ENCODE results near the gene CD72. TPM values are rescaled to one million over a fixed set of nuclear protein-coding genes. Genes with fewer than 3 reads are reported as not detected.

CD72 gene
- total RNA-seq, 1 experiment from 2014 or later = 0.15 TPM

- no TSS peak for BruUV-seq (replicated peaks)
- CTCF ChIA-PET = no interaction called here
- DNase-seq = no peak
These were observed 39.1 kb downstream of the CD72 start for GRCh38 chr9:35579130-35579529.

GRCh38 chr9:35577486-35577885 is 40.7 kb downstream of the CD72 start:
- POLR2A ChIA-PET (ENCODE audit: unreplicated experiment) = no interaction called here
- ATAC-seq = no peak
- Histone ChIP-seq H3K36me3 (ENCODE audit: low read depth, low read length) (no peaks in the 10 kb centered on the region), H3K4me1 (ENCODE audit: insufficient read depth, low read length) (no peaks in the 10 kb centered on the region), H3K9me3 (ENCODE audit: low read length) (no peaks in the 10 kb centered on the region), H3K4me2 (ENCODE audit: low read length) (no peak overlapping the region), H2AFZ (ENCODE audit: low read length) (no peak overlapping the region), H3K9me2 (replicated peaks; ENCODE audit: low read length) (no peaks in the 10 kb centered on the region), H3K27me3 (ENCODE audit: low read length) (no peaks in the 10 kb centered on the region), H3K27ac (ENCODE audit: low read length) (no peak overlapping the region), H3K79me2 (ENCODE audit: low read length) (no peaks in the 10 kb centered on the region), H3F3A (ENCODE audit: low read length, unreplicated experiment) (no peaks in the 10 kb centered on the region), H3K4me3 (ENCODE audit: low read length) (no peak overlapping the region), H4K20me1 (ENCODE audit: low read length) (no peaks in the 10 kb centered on the region), H3K9ac (ENCODE audit: low read length) (no peak overlapping the region)
- no TSS peak for BruUV-seq (replicated peaks)
- TF ChIP-seq EZH2 (IDR thresholded peaks at IDR 0.05; ENCODE audit: low read length, unreplicated experiment) = no peak
- no peak for TF ChIP-seq EZH2phosphoT487 (IDR thresholded peaks at IDR 0.05; ENCODE audit: borderline replicate concordance, low read length)
- TF ChIP-seq CTCF (conservative IDR thresholded peaks at IDR 0.05; ENCODE audit: low read depth, low read length) = no peak
- no peak for DNase-seq
- CTCF ChIA-PET = no interaction called here
- intact Hi-C loops (cut with micrococcal nuclease) = loop anchor here (10.0 kb wide), 1 partner anchor 153 kb away; no protein-coding TSS in a partner anchor

More at GRCh38 chr9:35579130-35579529, 39.1 kb downstream of the CD72 start:
- Histone ChIP-seq H3K9me3 (ENCODE audit: low read length) (no peaks in the 10 kb centered on the region), H3K4me2 (ENCODE audit: low read length) (no peak overlapping the region), H4K20me1 (ENCODE audit: low read length) (no peaks in the 10 kb centered on the region), H3K79me2 (ENCODE audit: low read length) (no peaks in the 10 kb centered on the region), H3K4me3 (ENCODE audit: low read length) (no peak overlapping the region), H3K9me2 (replicated peaks; ENCODE audit: low read length) (no peaks in the 10 kb centered on the region), H3F3A (ENCODE audit: low read length, unreplicated experiment) (no peaks in the 10 kb centered on the region), H3K27ac (ENCODE audit: low read length) (no peak overlapping the region), H3K4me1 (ENCODE audit: insufficient read depth, low read length) (no peaks in the 10 kb centered on the region), H3K9ac (ENCODE audit: low read length) (no peak overlapping the region), H3K27me3 (ENCODE audit: low read length) (no peaks in the 10 kb centered on the region), H2AFZ (ENCODE audit: low read length) (no peak overlapping the region), H3K36me3 (ENCODE audit: low read depth, low read length) (no peaks in the 10 kb centered on the region)
- TF ChIP-seq EZH2phosphoT487 (IDR thresholded peaks at IDR 0.05; ENCODE audit: borderline replicate concordance, low read length) (no peak), EZH2 (IDR thresholded peaks at IDR 0.05; ENCODE audit: low read length, unreplicated experiment) (no peak), CTCF (conservative IDR thresholded peaks at IDR 0.05; ENCODE audit: low read depth, low read length) (no peak)
- no peak for ATAC-seq
- intact Hi-C loops (cut with micrococcal nuclease) = loop anchor here (10.0 kb wide), 1 partner anchor 154 kb away; no protein-coding TSS in a partner anchor
- POLR2A ChIA-PET (ENCODE audit: unreplicated experiment) = no interaction called here

GRCh38 chr9:35575478-35575877 is 42.7 kb downstream of the CD72 start:
- Histone ChIP-seq H3K4me1 (ENCODE audit: insufficient read depth, low read length) (no peaks in the 10 kb centered on the region), H3K4me2 (ENCODE audit: low read length) (no peak overlapping the region), H4K20me1 (ENCODE audit: low read length) (no peaks in the 10 kb centered on the region), H3K27ac (ENCODE audit: low read length) (no peak overlapping the region), H3K4me3 (ENCODE audit: low read length) (no peak overlapping the region), H3K9ac (ENCODE audit: low read length) (no peak overlapping the region), H3K9me2 (replicated peaks; ENCODE audit: low read length) (no peaks in the 10 kb centered on the region), H3K79me2 (ENCODE audit: low read length) (no peaks in the 10 kb centered on the region), H3K9me3 (ENCODE audit: low read length) (no peaks in the 10 kb centered on the region), H3F3A (ENCODE audit: low read length, unreplicated experiment) (no peaks in the 10 kb centered on the region), H2AFZ (ENCODE audit: low read length) (no peak overlapping the region), H3K27me3 (ENCODE audit: low read length) (no peaks in the 10 kb centered on the region), H3K36me3 (ENCODE audit: low read depth, low read length) (no peaks in the 10 kb centered on the region)
- no TSS peak for BruUV-seq (replicated peaks)
- DNase-seq = no peak
- POLR2A ChIA-PET (ENCODE audit: unreplicated experiment) = no interaction called here
- ATAC-seq = no peak
- TF ChIP-seq EZH2 (IDR thresholded peaks at IDR 0.05; ENCODE audit: low read length, unreplicated experiment) = no peak
- TF ChIP-seq CTCF (conservative IDR thresholded peaks at IDR 0.05; ENCODE audit: low read depth, low read length) = no peak
- no peak for TF ChIP-seq EZH2phosphoT487 (IDR thresholded peaks at IDR 0.05; ENCODE audit: borderline replicate concordance, low read length)
- intact Hi-C loops (cut with micrococcal nuclease) = loop anchor here (10.0 kb wide), 1 partner anchor 151 kb away; no protein-coding TSS in a partner anchor
- CTCF ChIA-PET = no interaction called here

All from PC-3 (cell line).